Loucy (cell line): Measurements from ENCODE around the gene GLMP.

Source experiments
- H2AFZ ChIP-seq: fragments of 200-600 bp; sonication (generic); 2 replicates; pipeline ENCODE4 v1.6.0; 2016; ENCODE audit warnings: antibody characterized with exemption, mild to moderate bottlenecking, low read length, moderate library complexity
- H3F3A ChIP-seq: fragments of 200-600 bp; 2 replicates; pipeline ENCODE4 v1.6.0; 2016; ENCODE audit warnings: antibody characterized with exemption, low read depth, mild to moderate bottlenecking
- H3K27me3 ChIP-seq: fragments of 200-600 bp; sonication (generic); 2 replicates; pipeline ENCODE4 v1.6.1; 2014; ENCODE audit warnings: low read length, mild to moderate bottlenecking; ENCODE audit not compliant: insufficient read depth, poor library complexity, severe bottlenecking
- H3K36me3 ChIP-seq: fragments of 200-600 bp; sonication (generic); 2 replicates; pipeline ENCODE4 v1.6.1; 2016; ENCODE audit warnings: low read length; ENCODE audit not compliant: insufficient read depth
- H3K4me1 ChIP-seq: fragments of 200-600 bp; sonication (generic); 2 replicates; pipeline ENCODE4 v1.5.1; 2014; ENCODE audit warnings: low read length, mild to moderate bottlenecking; ENCODE audit not compliant: insufficient read depth, poor library complexity, severe bottlenecking
- H3K4me2 ChIP-seq: fragments of 200-600 bp; sonication (generic); 2 replicates; pipeline ENCODE4 v1.6.0; 2014; ENCODE audit warnings: antibody characterized with exemption, low read length, low read depth, mild to moderate bottlenecking; ENCODE audit not compliant: poor library complexity, severe bottlenecking
- H3K4me3 ChIP-seq: fragments of 200-600 bp; sonication (generic); 2 replicates; pipeline ENCODE4 v1.5.1; 2014; ENCODE audit warnings: low read length, mild to moderate bottlenecking, mixed read lengths; ENCODE audit not compliant: poor library complexity, severe bottlenecking
- H3K79me2 ChIP-seq: fragments of 200-600 bp; sonication (generic); 2 replicates; pipeline ENCODE4 v1.6.1; 2014; ENCODE audit warnings: low read length; ENCODE audit not compliant: insufficient read depth
- H3K9ac ChIP-seq: fragments of 200-600 bp; sonication (generic); 2 replicates; pipeline ENCODE4 v1.6.0; 2014; ENCODE audit warnings: mild to moderate bottlenecking, low read depth, low read length, moderate library complexity; ENCODE audit not compliant: poor library complexity, severe bottlenecking
- H3K9me2 ChIP-seq: fragments of 200-600 bp; sonication (generic); replicated peaks from 2 replicates; pipeline ENCODE4 v1.6.1; 2016; ENCODE audit warnings: low read depth, low read length, mixed read lengths
- H3K9me3 ChIP-seq: fragments of 200-600 bp; sonication (generic); 2 replicates; pipeline ENCODE4 v1.6.1; 2014; ENCODE audit warnings: mild to moderate bottlenecking, antibody characterized with exemption, low read length, low read depth; ENCODE audit not compliant: insufficient read depth
- H4K20me1 ChIP-seq: fragments of 200-600 bp; sonication (generic); 2 replicates; pipeline ENCODE4 v1.6.0; 2014; ENCODE audit warnings: antibody characterized with exemption, low read length, mild to moderate bottlenecking; ENCODE audit not compliant: insufficient read depth, poor library complexity, severe bottlenecking
- EZH2phosphoT487 ChIP-seq: fragments of 200-600 bp; IDR thresholded peaks from 2 replicates; pipeline ENCODE4 v1.6.1; 2018; ENCODE audit warnings: antibody characterized with exemption, mild to moderate bottlenecking, moderate library complexity, borderline replicate concordance
- TF ChIP-seq, protein P1 (sequence below): fragments of 200-600 bp; sonication (generic); conservative IDR thresholded peaks from 2 replicates; pipeline ENCODE4 v1.5.1; 2014; ENCODE audit warnings: mild to moderate bottlenecking, antibody characterized with exemption, low read length

GLMP gene

DNA sequence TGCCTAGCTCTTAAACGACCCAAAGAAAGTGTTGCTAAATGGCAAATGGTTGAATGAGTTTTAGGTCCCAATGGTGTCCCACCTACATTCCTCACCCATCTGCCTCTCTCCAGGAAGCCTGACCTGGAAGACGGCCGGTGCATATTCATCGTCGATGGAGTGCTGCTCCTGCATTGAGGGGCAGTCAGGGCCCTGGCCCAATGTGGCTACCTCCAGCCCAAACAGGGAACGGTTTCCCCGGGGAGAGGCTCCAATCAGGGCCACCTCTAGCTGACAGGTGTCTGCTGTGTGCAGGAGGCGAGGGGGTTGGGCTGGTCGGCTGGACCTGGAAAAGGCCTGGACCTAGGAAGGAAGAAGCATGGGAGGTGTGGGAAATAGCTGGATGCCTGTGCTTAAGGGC, 1.6 kb downstream of the GLMP start:
- H3K9me2 ChIP-seq, result no peaks in the 10 kb centered on the region
- H3K4me2 ChIP-seq, result no peak overlapping the region
- H3F3A ChIP-seq, result no peaks in the 10 kb centered on the region
- H3K4me1 ChIP-seq, result peaks cover 8% of the 10 kb centered on the region
- no peak overlapping the region for H3K4me3 ChIP-seq
- H3K9ac ChIP-seq, result no peak overlapping the region
- 0 out of 2 replicates have a peak, but pooled peaks cover 4% of the 10 kb centered on the region for H3K79me2 ChIP-seq
- no peaks in the 10 kb centered on the region for H4K20me1 ChIP-seq
- TF ChIP-seq EZH2phosphoT487, result no peak
- TF ChIP-seq, protein P1, sequence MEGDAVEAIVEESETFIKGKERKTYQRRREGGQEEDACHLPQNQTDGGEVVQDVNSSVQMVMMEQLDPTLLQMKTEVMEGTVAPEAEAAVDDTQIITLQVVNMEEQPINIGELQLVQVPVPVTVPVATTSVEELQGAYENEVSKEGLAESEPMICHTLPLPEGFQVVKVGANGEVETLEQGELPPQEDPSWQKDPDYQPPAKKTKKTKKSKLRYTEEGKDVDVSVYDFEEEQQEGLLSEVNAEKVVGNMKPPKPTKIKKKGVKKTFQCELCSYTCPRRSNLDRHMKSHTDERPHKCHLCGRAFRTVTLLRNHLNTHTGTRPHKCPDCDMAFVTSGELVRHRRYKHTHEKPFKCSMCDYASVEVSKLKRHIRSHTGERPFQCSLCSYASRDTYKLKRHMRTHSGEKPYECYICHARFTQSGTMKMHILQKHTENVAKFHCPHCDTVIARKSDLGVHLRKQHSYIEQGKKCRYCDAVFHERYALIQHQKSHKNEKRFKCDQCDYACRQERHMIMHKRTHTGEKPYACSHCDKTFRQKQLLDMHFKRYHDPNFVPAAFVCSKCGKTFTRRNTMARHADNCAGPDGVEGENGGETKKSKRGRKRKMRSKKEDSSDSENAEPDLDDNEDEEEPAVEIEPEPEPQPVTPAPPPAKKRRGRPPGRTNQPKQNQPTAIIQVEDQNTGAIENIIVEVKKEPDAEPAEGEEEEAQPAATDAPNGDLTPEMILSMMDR, result no peak
- H3K27me3 ChIP-seq, result no peaks in the 10 kb centered on the region
- H2AFZ ChIP-seq, result no peak overlapping the region
- no peaks in the 10 kb centered on the region for H3K9me3 ChIP-seq
- H3K36me3 ChIP-seq, result no peaks in the 10 kb centered on the region

DNA sequence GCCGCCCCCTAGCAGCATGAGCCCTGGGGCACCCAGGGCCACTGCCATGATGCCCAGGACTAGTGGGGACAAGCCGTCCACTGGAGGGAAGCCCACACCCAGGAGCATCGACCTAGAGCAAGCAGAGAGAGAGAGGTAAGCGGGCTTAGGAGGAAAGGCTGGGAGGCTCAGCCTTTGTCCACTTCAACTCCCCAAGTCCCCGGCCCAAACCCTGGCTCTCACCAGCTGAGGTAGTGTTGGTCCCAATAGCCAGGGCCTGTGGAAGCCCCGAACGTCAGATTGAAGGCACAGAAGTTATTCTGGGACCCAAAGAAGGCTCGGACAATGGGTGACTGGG, 2.4 kb downstream of the GLMP start:
- Histone ChIP-seq H2AFZ (no peak overlapping the region), H3F3A (no peaks in the 10 kb centered on the region), H4K20me1 (no peaks in the 10 kb centered on the region), H3K4me2 (no peak overlapping the region), H3K4me3 (no peak overlapping the region), H3K4me1 (peaks cover 8% of the 10 kb centered on the region), H3K36me3 (no peaks in the 10 kb centered on the region), H3K9me2 (no peaks in the 10 kb centered on the region), H3K9me3 (no peaks in the 10 kb centered on the region), H3K79me2 (0 out of 2 replicates have a peak, but pooled peaks cover 4% of the 10 kb centered on the region), H3K27me3 (no peaks in the 10 kb centered on the region), H3K9ac (no peak overlapping the region)
- TF ChIP-seq, protein P1, result no peak
- TF ChIP-seq EZH2phosphoT487, result no peak

DNA sequence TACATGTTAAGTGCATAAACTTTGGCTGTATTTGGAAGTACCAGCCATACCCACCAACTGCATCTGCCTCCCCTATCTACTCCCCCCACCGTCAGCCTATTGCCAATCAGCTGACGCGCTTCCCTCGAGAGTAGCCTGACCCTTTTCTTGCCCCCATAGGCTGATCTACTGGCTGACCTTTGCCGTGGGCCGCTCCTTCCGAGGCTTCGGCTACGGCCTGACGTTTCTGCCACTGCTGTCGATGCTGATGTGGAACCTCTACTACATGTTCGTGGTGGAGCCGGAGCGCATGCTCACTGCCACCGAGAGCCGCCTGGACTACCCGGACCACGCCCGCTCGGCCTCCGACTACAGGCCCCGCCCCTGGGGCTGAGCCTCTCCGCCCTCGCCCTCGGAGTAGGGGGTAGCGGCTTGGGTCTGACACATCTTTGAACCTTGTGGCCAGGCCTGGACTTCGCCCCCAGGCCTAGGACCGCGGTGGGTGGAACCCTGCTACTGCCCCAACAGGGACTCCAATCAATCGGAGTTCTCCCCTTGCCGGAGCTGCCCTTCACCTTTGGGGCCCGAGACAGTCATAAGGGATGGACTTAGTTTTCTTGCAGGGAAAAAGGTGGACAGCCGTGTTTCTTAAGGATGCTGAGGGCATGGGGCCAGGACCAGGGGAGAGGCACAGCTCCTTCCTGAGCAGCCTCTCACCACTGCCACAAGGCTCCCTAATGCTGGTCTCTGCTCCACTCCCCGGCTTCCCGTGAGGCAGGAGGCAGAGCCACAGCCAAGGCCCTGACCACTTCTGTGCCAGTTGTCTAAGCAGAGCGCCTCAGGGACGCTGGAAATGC, 4.0 kb downstream of the GLMP start:
- H3K9me3 ChIP-seq, result no peaks in the 10 kb centered on the region
- 0 out of 2 replicates have a peak, but pooled peaks cover 4% of the 10 kb centered on the region for H3K79me2 ChIP-seq
- H2AFZ ChIP-seq, result no peak overlapping the region
- H3K9me2 ChIP-seq, result no peaks in the 10 kb centered on the region
- TF ChIP-seq, protein P1, result no peak
- TF ChIP-seq EZH2phosphoT487, result no peak
- H4K20me1 ChIP-seq, result no peaks in the 10 kb centered on the region
- H3K9ac ChIP-seq, result no peak overlapping the region
- H3K36me3 ChIP-seq, result no peaks in the 10 kb centered on the region
- no peaks in the 10 kb centered on the region for H3K27me3 ChIP-seq
- peaks cover 8% of the 10 kb centered on the region for H3K4me1 ChIP-seq
- H3K4me2 ChIP-seq, result no peak overlapping the region
- H3K4me3 ChIP-seq, result no peak overlapping the region
- no peaks in the 10 kb centered on the region for H3F3A ChIP-seq
